Panc1 (cell line): ENCODE measurements around the gene PARD3. TPM values are rescaled to one million over a fixed set of nuclear protein-coding genes. Genes with fewer than 3 reads are reported as not detected.

ENCODE experiments used
- ATAC-seq: fragments of 200-7000 bp; cut with Tn5 transposase; 2 replicates; pipeline ENCODE4 v1.9.1; 2020; ENCODE audit warnings: mild to moderate bottlenecking, moderate library complexity
- BruUV-seq: library from RNA; stranded (reverse); fragments of 400-500 nt; replicated peaks from 2 replicates; lab custom pipeline; 2021; lab: Mats Ljungman, UMichigan
- CTCF ChIA-PET: fragments of 300-600 bp; sonication (Branson Sonifier 250); formaldehyde crosslinking; loops from one replicate; lab custom pipeline; 2022; ENCODE audit warnings: antibody characterized with exemption; lab: Charles Lee
- POLR2A ChIA-PET: fragments of 300-600 bp; sonication (Branson Sonifier 250); formaldehyde crosslinking; loops from one replicate; lab custom pipeline; 2022; ENCODE audit warnings: antibody characterized with exemption; lab: Charles Lee
- DNase-seq: peaks from one replicate; pipeline ENCODE4 v3.0.0-alpha.2; 2010; ENCODE audit warnings: low read depth, low spot score
- H3K27ac ChIP-seq: 2 replicates; pipeline ENCODE4 v1.5.1; 2011; ENCODE audit warnings: mild to moderate bottlenecking, low read length, inconsistent platforms
- H3K27me3 ChIP-seq: fragments of 200-500 bp; sonication (Bioruptor generic); 2 replicates; pipeline ENCODE4 v1.6.0; 2014; ENCODE audit warnings: low read length, inconsistent platforms; ENCODE audit not compliant: control insufficient read depth, insufficient read depth
- H3K36me3 ChIP-seq: fragments of 200-500 bp; sonication (Bioruptor generic); 2 replicates; pipeline ENCODE4 v1.5.1; 2014; ENCODE audit warnings: inconsistent platforms, mild to moderate bottlenecking, low read length, moderate library complexity; ENCODE audit not compliant: control insufficient read depth, insufficient read depth
- H3K4me1 ChIP-seq: 2 replicates; pipeline ENCODE4 v1.5.1; 2011; ENCODE audit warnings: inconsistent platforms, mild to moderate bottlenecking, low read length, moderate library complexity; ENCODE audit not compliant: control insufficient read depth, insufficient read depth
- H3K4me3 ChIP-seq, 2 experiments: 2 replicates each; pipeline ENCODE4 v1.5.1; 2011 to 2012; ENCODE audit warnings: low read depth in 2 of 2, low read length in 2 of 2, mild to moderate bottlenecking in 2 of 2, inconsistent platforms in 1 of 2, moderate library complexity in 1 of 2
- H3K9me3 ChIP-seq: fragments of 200-500 bp; sonication (Bioruptor generic); 2 replicates; pipeline ENCODE4 v1.5.1; 2014; ENCODE audit warnings: low read depth, mild to moderate bottlenecking, inconsistent platforms, low read length, moderate library complexity; ENCODE audit not compliant: control insufficient read depth, insufficient read depth
- CTCF ChIP-seq: fragments of 450-650 bp; IDR thresholded peaks from 2 replicates; pipeline ENCODE4 v1.5.1; 2017; ENCODE audit warnings: mild to moderate bottlenecking
- POLR2AphosphoS5 ChIP-seq: IDR thresholded peaks from 2 replicates; pipeline ENCODE4 v1.6.1; 2012; ENCODE audit warnings: mild to moderate bottlenecking, low read depth, low read length, moderate library complexity
- REST ChIP-seq, 2 experiments: IDR thresholded peaks; 2 replicates each; pipeline ENCODE4 v1.6.1; 2011 to 2012; ENCODE audit warnings: low read depth in 2 of 2, control low read depth in 1 of 2, low read length in 1 of 2, mild to moderate bottlenecking in 1 of 2, moderate library complexity in 1 of 2; ENCODE audit not compliant: insufficient read depth in 1 of 2
- SIN3A ChIP-seq: IDR thresholded peaks from 2 replicates; pipeline ENCODE4 v1.6.1; 2012; ENCODE audit warnings: low read depth, mild to moderate bottlenecking, low read length, moderate library complexity, borderline replicate concordance; ENCODE audit not compliant: insufficient read depth
- TCF7L2 ChIP-seq: IDR thresholded peaks from 2 replicates; pipeline ENCODE4 v1.6.1; 2011; ENCODE audit warnings: mild to moderate bottlenecking, low read depth, low read length, inconsistent platforms
- in situ Hi-C: cut with HindIII; loops from 2 replicates; pipeline ENCODE4 v1.10.0; 2016; ENCODE audit warnings: low sequenced_read_pairs, low pct_unique_long_range_greater_than_20kb
- intact Hi-C: fragments of 100-400 bp; cut with micrococcal nuclease; formaldehyde crosslinking; loops from one replicate; pipeline ENCODE4 v1.10.0; 2022; ENCODE audit not compliant: unreplicated experiment
- total RNA-seq: library from RNA; stranded (reverse); gene quantifications from one replicate; pipeline ENCODE4 v1.2.1, GENCODE V29; 2021; ENCODE audit not compliant: unreplicated experiment

The PARD3 gene
- total RNA-seq, 1 experiment from 2014 or later: 29.8 TPM

GRCh38 chr10:34109952-34110702, 705.0 kb downstream of the PARD3 start:
- in situ Hi-C loops: no loop called here
- DNase-seq: no peak

GRCh38 chr10:34109495-34109894, 705.6 kb downstream of the PARD3 start:
- ATAC-seq (no peak), DNase-seq (no peak)
- in situ Hi-C loops (no loop called here), intact Hi-C loops (no loop called here)
- Histone ChIP-seq H3K9me3 (no peaks in the 10 kb centered on the region), H3K36me3 (no peaks in the 10 kb centered on the region), H3K4me3 (no peak overlapping the region), H3K27ac (no peak overlapping the region), H3K4me1 (no peaks in the 10 kb centered on the region), H3K27me3 (no peaks in the 10 kb centered on the region)
- TF ChIP-seq TCF7L2 (no peak), CTCF (no peak), SIN3A (no peak), POLR2AphosphoS5 (no peak), REST (IDR thresholded peaks at IDR 0.05; ENCODE audit: insufficient read depth in 1 of 2, low read depth in 2 of 2, low read length in 1 of 2) (no peak)
- BruUV-seq: no TSS peak
- ChIA-PET CTCF (no interaction called here), POLR2A (no interaction called here)

More at GRCh38 chr10:34109952-34110702, 705.0 kb downstream of the PARD3 start:
- ChIA-PET CTCF (no interaction called here), POLR2A (no interaction called here)
- intact Hi-C loops: no loop called here
- no peaks in the 10 kb centered on the region for H3K4me1 ChIP-seq
- H3K36me3 ChIP-seq: no peaks in the 10 kb centered on the region
- ATAC-seq: no peak
- H3K9me3 ChIP-seq: no peaks in the 10 kb centered on the region
- TF ChIP-seq TCF7L2 (no peak), REST (IDR thresholded peaks at IDR 0.05; ENCODE audit: insufficient read depth in 1 of 2, low read depth in 2 of 2, low read length in 1 of 2) (no peak), CTCF (no peak), POLR2AphosphoS5 (no peak), SIN3A (no peak)
- H3K27me3 ChIP-seq: no peaks in the 10 kb centered on the region
- no peak overlapping the region for H3K4me3 ChIP-seq
- BruUV-seq: no TSS peak
- no peak overlapping the region for H3K27ac ChIP-seq
